ENCODE measurements around the gene DUT.
A peak's percentile ranks its signal among the peaks of the same experiment; 100 is the strongest.

Gene DUT

DNA sequence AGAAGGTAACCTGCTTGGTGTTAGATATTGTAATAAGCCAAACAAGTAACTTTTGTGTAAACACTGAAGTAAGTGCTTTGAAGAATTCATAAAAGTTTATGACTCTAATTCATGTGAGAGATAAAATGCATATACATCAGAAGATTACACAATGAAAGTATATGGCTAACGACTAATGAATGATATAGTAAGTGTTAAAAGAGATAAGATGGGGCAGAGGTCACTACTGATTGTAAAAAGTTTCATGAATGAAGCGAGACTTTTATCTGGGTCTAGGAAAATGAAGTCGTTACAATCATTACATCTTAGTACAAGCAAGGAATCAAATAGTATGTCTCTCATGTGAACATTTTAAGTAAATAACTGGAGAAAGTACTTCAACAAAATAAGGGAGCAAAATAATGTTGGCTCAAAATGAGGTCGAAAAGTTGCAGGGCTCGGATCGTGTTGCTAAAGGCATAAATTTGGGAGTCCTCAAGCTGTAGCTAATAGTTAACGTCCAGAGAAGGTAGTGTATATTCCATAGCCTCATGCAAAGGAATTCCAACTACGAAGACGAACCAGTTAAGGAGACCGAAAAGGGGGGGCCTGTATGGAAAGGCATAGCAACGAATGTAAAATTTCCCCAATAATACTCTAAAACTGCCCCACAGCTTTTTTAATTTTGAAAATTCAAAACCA, 984 bp upstream of the DUT start:
- no peak for DNase-seq (ENCODE audit: low read depth in 2 of 2)

DNA sequence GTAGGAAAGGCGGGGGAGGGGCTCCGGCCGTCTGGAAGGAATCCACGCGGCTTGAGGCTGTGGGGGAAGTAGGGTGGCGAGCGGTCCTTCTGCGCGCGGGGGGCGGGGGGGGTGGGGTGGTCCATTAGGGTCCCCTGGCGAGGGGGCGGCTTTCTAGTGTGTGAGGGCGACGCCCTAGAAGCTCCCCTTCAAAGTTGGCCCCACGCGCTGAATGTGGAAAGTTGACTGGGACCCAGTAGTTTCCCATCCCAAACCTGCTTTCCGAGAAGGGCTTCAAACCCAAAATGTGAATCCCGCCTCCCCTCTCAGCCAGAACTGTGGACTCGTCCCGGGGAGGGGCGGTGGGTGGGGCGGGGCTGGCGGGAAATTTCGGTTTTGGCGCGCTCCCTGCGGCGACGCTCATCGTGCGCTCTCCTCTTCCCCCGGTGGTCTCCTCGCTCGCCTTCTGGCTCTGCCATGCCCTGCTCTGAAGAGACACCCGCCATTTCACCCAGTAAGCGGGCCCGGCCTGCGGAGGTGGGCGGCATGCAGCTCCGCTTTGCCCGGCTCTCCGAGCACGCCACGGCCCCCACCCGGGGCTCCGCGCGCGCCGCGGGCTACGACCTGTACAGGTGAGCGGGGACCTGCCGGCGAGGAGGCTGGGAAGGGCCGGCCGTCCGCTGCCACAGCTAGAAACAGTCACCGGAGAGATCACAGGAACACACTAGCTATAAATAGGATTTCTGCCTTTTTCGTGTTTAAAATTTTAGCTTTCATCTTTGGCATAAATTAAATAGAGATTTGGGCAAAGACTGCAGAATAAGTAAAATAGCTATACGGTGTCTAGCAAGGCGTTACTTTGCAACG, 790 bp downstream of the DUT start:
- DNase-seq (ENCODE audit: low read depth in 2 of 2), result peak in 1 of 2 experiments; percentile 51

DNA sequence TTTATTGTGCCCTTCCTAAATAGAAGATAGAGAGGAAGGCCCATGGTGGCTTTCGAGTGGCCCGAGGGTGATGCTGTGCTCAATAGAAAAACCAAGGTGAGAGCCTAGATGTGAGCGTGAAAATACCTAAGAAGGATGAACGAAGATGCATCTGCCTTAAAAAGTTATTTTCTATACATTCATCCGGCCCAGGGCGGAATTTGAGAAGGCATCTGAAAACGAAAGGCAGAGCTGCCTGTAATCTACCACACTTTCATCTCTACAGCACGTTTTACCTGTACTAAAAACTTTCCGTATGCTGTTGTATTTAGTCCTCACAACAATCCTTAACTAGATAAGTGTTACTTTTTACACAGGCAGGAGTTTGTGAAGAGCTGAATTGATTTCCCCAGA, 1.4 kb downstream of the DUT start:
- DNase-seq (ENCODE audit: low read depth in 2 of 2), result no peak

DNA sequence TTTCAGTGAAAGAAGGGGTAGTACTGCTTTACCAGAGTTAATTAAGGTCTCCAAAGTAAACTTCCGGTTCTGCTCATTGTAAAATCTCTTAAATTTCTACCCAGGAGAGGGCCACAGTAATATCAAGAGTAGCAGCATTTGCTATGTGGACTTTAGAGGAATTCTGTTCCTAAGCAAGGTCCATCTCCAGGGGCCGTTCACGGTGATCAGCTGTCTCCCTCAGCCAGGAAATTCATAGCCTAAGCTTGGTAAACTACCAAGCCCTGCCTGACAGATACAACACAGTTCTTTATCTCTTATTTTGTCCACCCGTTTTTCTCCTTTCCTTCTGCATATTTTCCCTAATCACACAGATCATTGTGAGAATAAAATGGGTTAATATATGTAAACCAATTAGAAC, 2.3 kb downstream of the DUT start:
- no peak for DNase-seq (ENCODE audit: low read depth in 2 of 2)

DNA sequence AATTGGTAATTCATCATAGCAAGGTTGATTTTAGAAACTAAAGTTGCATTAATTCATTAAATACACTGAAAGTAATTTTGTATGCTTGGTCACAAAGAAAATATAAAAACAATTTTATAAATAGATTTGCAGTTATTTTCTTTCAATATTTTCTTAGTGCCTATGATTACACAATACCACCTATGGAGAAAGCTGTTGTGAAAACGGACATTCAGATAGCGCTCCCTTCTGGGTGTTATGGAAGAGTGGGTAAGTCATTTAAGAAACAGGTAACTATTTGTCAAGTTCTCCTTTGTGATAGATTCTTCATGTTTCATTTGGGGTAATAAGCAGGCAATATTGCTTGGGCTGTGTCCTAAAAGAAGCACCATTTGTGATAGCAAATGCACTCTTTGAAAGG, 3.0 kb downstream of the DUT start:
- DNase-seq (ENCODE audit: low read depth in 2 of 2), result no peak

DNA sequence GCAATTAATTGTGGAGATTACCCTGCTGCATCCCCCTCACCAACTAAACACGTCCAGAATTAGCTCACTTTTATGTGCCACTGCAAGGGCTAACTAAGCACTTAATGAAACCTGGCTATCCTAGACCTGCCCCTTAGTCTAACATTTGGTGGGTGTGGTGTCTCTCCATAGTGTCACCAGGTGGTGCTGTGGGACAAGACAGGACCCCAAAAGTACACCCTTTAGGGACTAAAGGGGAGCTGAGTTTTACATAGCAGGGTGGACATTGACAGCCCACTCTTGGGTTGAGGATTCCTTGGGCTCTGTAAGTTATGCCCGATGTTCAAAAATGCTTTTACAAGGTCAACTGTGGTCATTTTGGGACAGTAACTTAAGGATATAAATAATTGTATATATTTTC, 5.7 kb downstream of the DUT start:
- DNase-seq (ENCODE audit: low read depth in 2 of 2), result no peak

DNA sequence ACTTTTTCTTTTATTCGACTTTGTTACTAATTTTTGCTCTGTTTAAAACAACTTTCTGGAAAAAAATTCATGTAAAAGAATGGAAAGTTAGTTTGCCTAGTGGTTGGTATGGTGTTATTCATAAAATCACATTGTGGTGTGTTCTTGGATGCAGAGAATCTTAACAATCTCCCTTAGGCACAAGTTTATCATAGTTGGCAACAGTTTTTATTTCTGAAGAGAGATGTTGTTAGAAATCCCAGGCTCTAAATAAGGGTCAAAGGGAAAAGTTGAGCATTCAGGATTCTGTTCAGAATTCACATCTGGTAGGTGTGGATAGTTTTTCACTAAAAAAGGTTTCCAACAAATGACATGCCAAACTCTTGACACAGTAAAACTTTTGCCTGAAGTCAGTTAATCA, 6.4 kb downstream of the DUT start:
- DNase-seq (ENCODE audit: low read depth in 2 of 2), result no peak

DNA sequence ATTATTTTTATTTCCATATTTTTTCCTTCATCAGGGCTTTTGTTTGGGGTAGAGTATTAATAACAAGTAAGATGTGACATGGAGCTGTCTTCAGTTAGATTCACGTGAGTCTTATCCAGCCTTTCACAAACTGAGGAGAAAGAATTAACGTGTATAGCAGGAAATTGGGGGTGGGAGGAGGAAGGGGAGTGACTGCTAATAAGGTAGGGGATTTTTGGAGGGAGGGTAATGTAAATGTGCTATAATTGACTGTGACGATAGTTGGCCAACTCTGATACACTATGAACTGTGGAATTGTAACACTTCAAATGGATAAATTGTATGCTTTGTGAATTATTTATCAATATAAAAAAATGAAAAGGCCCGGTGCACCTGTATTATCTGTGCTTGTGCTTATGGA, 8.9 kb downstream of the DUT start:
- DNase-seq (ENCODE audit: low read depth in 2 of 2), result no peak

DNA sequence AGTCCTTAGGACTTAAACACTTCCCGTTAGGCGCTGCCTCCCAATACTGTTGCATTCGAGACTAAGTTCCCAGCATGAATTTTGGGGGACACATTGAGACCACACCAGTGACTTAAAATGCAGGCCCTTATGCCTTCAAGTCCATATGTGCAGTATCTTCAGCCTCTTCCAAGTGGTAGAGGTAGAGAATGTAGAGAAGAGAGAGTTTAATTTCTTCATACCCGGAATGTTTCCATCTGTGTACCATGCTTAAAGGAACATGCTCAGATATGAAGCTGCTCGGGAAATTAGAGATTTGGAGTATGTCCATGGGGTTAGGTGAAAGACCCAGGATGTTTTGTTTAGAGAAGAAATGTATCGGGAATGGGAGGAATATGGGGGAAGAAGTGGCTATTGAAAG, 12.6 kb downstream of the DUT start:
- no peak for DNase-seq (ENCODE audit: low read depth in 2 of 2)

DNA sequence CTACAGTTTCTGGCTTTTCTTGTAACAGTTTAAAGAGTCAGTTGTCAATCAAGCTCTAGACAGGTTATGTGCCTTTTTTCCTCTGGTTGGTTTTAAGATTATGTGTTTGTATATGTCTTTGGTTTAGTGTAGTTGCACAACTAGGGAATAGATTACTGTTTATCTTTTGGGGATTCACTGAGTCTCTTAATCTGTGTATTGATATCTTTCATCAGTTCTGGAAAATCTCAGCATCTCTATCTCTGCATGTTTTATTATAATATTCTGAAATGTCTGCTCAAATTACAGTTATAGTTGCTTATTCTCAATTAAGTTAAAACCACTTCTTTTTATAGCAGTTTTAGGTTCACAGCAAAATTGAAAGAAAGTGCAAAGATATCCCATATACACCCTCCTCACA, 14.3 kb downstream of the DUT start:
- DNase-seq (ENCODE audit: low read depth in 2 of 2), result no peak

DNA sequence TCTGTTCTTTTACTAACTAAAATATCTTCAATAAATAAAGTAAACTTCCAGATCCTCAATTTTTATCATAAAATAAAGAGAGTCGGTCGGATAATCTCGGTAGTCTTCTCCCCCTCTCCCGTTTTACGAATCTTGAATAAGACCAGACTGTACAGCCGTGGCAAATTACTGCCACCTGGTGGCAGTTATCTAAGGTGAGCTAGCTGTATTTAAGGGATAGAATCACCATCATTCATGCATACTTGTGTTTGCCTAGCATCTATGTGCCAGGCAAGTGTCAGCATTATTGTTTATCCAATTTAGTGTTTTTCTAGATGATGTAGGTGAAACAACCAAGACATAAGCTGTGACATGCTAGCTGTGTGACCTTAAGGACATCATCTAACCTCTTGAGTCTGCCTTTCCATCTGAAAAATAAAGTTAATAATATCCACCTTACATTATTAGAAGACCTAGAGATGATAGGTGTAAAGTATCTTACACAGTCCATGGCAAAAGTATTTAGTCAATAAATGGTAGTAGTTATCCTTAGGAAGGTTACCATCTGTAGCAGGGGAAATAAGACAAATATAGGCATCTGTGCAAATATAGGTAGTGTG, 21.3 kb downstream of the DUT start:
- no peak for DNase-seq (ENCODE audit: low read depth in 2 of 2)

DNA sequence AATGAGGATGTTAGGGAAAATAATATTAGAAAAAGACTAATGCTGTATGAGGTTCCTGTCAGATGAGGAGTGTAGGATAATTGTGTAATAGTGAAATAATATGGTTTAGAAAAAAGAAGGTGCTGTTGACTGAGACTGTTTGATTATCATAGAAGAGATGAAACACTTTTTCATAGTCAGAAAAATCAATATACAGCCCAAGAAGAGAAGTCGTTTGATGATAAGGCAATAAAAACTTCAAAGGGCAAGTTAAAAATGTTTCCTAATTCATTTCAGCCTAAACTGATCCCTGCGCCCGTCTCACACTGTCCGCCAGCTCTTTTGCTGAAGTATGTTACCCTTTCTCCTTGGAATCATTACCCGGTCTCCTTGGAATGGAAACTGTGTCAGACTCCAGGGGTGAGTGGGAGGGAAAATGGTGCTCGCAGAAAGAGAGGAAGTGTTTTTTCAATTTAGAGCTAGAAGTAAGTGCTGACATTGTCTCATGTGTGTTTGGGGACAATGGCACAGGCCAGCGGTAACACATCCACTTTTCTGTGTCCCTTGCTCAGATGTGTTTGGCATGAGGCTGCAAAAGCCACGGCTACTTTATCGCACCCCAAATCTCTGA, 23.6 kb downstream of the DUT start:
- DNase-seq (ENCODE audit: low read depth in 2 of 2), result no peak

DNA sequence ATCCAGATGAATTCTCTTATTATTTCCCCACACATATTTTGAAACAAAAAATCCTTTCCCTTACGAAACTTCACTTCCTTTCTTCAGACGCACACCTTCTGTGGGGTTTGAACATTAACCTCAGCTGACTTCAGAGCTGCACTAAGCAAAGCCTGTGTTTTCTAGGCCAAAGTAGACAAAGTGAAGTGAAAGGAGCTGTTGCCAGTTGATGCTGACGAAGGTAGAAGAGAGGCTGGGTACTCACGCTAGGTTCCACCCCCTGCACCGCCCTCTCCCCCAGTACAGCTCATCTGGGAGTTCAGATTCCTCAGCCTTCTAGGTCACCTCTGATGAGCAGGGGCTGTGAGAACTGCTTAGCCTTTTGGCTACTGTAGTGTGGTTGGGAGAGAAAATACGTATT, 24.1 kb downstream of the DUT start:
- no peak for DNase-seq (ENCODE audit: low read depth in 2 of 2)

DNA sequence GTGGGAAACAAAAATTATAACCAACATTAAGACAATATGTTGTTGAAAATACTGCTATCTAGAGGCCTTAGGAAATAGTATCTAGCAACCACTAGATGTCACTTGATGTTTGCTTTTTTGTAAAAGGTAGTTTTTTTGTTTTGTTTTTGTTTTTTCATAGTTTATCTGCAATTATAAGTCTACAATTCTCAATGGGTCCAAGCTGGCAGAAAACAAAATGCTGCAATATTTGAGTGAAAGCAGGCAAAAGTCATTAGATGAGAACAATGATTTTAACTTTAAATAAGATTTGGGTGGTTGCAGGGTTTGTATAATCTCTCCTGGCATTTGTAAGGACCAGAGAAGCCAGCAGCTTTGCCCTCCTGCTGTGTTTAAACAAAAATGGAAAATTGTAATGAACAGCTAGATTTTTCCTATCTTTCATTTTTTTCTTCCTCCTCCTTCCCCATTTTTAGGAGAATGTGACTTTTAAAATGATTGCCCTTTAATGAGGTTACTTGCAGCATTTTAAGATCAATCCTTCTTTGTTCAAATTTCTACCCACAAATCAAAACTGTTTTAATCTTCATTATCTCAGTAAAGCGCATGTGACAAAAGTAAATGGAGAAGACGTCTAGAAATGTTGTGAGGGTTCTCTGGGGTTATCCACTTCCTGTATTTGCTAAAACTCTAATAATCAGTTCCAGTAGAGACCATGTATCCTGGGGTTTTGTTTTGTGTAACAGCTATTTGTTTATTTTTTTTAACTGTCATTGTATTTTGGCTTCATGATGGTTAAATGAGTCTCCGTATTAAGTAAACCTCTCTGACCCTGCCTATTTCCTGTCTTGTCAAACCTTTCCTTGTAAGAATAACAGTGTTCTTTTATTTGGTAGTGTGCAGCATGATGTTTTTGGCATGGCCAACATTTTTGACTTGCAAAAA, 27.3 kb downstream of the DUT start:
- no peak for DNase-seq (ENCODE audit: low read depth in 2 of 2)

DNA sequence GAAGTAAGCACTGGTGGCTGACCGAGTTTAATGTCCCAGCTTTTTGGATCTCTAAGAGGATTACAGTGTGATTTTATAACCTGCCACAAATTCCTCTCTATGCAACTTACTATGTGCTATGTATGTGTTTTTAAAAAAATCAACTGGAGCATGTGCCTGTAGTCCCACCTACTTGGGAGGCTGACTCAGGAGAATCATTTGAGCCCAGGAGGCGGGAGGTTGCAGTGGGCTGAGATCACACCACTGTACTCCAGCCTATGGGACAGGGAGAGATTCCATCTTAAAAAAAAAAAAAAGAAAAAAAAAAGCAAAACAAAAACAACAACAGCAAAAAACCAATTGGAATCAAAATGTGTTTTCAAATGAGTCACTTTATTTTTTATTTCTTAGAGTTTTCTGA, 29.6 kb downstream of the DUT start:
- no peak for DNase-seq (ENCODE audit: low read depth in 2 of 2)

DNA sequence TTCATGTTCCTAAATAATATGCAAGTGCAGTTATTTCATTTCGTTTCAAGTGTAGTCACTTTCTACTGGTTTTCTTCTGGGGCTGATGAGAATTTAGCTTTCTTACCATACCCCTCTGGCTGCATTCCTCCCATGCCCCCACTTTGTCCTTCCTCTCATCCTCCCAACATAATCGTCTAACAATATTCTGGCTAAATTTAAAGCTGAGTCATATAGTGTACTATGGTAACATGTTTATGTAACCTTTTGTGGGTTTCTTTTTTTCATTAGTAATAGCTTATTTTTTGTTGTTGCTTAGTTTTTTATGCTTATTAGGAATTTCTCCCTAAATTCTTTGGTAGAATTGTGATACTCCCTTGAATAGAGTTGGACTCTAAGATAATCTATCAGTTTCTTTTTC, 30.5 kb downstream of the DUT start:
- no peak for DNase-seq (ENCODE audit: low read depth in 2 of 2)

DNA sequence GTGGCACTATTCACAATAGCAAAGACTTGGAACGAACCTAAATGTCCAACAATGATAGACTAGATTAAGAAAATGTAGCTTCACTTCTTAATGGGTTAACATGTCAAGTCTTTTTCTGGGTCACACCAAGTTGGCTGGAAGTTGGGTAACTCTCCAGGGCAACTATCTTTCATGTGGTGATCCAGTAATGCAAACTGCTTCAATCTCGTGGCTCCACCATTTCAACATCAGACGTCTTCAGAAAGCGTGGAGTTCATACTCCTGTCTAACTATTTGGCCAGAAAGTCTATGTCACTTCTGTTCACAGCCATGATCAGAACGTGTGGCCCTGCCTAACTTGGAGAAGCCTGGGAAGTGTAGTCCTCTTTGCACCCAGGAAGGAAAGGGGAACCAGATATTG, 32.2 kb downstream of the DUT start:
- no peak for DNase-seq (ENCODE audit: low read depth in 2 of 2)

DNA sequence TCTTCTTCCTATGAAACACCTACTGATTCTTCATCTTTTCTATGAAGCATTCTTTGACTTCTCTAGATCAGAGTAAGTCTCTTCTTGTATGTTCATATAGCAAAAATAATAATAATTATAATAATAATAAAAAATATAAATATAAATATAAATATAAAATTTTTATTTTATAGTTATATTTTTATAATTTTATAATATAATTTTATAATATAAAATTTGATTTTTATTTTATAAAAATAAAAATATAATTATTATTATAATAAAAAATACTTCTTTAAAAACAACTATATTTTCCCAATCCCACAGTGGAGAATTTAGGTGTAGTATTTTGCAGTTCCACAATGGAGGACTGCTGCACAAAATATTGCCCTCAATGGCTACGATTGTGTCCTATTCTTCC, 34.3 kb downstream of the DUT start:
- DNase-seq (ENCODE audit: low read depth in 2 of 2), result no peak

DNA sequence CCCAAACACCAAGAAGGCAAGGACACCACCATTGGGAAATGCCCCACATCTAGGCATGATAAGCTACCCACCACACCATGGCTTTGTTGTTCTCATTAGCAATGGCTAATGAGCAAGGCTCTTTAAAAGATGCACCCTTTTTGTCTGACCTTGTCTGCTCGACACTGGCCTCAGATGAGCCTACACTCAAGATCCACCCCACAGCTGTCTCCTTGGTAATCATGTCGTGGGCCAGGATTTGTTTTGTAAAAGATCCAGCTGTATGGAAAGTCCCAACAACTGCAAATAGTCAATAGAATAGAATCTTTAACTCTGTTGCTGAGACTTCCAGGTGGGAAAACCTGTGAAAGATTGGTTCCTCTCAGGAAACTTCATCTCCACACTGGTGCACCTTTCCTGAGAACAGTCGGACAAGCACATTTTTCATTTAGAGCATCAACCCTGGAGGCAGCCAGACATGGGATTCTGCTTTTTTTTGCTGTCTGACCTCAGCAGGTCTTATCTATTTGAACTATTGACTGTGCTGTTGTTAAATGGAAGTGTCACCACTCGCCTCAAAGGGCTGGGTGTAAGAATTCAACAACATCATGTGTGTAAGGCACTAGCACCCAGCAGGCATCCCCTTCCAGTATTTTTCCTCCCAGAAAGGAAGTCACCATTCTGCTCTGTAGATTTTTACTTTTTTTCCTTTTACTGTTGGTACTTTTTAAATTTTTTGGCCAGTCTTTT, 35.5 kb downstream of the DUT start:
- no peak for DNase-seq (ENCODE audit: low read depth in 2 of 2)

DNA sequence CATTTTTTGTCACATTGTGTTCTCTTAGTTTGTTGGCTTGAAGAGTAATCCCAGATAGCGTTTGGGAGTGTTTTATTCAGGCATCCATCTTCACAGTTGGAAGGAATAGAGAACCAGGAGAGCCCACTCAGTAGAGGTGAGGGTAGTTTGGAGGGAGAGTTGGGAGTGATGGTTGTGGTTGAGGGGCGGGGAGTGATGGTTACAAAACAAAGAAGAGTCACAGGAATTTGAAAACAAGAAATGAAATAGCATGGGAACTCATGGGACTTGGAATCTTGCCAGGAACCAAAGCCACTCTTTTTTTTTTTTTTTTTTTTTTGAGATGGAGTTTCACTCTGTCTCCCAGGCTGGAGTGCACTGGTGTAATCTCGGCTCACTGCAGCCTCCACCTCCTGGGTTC, 36.3 kb downstream of the DUT start:
- no peak for DNase-seq (ENCODE audit: low read depth in 2 of 2)

DNA sequence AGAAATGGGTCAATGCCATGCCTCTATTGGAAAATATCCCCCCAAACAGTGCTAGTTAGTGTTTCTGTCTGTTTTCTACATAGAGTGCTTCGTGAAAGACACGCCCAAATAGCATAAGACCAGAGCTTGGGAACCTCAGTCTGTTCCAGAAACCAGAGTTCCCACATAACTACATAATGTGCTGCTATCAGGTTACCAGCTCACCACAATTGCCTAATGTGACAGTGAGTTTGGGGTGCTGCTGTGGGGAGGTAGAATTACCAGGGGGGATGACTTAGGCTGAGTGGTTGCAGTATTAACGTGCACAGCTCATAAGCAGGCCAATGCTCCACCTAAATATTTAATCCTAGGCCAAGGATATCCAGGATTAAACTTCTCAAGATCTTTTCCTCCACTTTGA, 39.2 kb downstream of the DUT start:
- peak in 1 of 2 experiments; percentile 57 for DNase-seq (ENCODE audit: low read depth in 2 of 2)
